ENCODE data around the gene IFNL3.
A peak's percentile ranks its signal among the peaks of the same experiment; 100 is the strongest.
"Not testable (repeated sequence)": the region's sequence is repeated elsewhere in the genome, so short reads cannot be mapped to it uniquely, and the experiment has no call there.

The IFNL3 gene

DNA sequence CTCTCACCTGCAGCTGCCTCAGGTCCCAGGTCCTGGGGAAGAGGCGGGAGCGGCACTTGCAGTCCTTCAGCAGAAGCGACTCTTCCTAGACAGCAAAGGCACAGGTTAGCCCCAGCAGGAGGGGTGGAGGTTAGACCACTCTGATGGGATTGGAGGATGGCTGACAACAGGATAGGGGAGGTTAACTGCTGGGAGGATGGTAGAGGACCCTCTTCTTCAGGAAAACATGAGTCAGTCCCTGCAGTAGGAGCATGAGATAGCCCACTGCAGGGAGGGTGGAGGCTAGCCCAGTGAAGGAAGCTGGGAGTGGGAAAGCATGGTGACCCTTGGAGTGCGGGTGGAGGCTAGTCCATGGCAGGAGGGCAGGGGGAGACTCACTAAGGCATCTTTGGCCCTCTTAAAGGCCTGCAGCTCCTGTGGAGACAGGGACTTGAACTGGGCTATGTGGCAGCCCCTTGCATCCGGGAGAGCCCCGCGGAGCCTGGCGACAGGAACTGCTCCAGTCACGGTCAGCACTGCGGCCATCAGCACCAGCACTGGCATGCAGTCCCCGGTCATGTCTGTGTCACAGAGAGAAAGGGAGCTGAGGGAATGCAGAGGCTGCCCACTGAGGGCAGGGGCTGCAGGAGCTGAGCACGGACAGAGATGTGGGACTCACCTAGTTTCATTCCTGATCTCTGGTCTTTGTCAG, at the start of gene IFNL3:
Gene IFNL3 (minus strand): TSS at position 597 of the 691 bp plus-strand sequence. CDS start 39 bp downstream, at position 558.
- not testable (repeated sequence) for DNase-seq (ENCODE audit: low read depth)

GRCh38 chr19:39293394-39293793, 48.6 kb upstream of the IFNL3 start:
- no peak for DNase-seq (ENCODE audit: low read depth)

DNA sequence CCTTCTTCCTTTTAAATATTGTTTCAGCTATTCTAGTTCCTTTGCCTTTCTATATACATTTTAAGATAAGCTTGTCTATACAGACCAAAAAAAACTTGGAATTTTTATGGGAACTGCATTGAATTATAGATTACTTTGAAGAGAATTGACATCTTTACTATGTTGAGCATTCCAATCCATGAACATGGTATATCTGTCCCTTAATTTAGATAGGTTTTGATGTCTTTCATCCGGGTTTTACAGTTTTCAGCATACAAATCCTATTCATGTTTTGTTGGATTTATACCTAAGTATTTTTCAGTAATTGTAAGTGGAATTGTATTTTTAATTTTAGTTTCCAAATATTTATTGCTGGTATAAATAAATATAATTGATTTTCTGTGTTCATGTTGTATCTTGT, 39.2 kb upstream of the IFNL3 start:
- no peak for DNase-seq (ENCODE audit: low read depth)

DNA sequence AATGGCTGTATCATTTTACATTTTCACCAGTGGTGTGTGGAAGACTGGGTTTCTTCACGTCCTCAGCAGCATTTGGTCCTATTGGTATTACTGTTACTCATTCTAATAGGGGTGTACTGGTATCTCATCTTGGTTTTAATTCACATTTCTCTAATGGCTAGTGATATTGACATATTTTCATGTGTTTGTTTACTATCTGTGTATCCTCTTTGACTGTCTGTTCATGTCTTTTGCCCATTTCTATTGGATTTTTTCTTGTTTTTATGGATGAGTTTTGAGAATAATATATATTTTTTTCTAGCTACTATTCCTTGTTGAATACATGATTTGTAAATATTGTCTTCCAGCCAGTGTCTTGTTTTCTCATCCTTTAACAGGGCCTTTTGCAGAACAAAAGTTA, 37.2 kb upstream of the IFNL3 start:
- DNase-seq (ENCODE audit: low read depth) = no peak

DNA sequence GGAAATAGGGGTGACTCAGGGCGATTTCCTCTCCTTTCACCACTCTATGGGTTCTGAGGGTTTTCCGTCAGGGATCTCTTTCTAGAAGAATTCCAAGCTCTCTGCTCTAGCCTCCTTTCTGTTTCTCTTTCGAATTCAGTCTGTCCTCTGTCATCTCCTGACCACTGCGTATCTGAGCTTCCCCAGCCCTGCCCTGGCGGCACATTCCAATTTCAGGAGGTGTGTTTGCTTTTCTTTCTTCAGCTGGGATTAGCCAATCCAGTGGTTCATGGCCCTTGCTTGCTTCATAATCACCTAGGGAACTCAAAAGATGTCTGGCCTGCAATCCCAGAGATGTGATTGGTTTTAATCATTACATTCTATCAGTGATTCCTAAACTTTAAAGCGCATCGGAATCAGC, 32.8 kb upstream of the IFNL3 start:
- DNase-seq (ENCODE audit: low read depth) = peak; percentile 4

DNA sequence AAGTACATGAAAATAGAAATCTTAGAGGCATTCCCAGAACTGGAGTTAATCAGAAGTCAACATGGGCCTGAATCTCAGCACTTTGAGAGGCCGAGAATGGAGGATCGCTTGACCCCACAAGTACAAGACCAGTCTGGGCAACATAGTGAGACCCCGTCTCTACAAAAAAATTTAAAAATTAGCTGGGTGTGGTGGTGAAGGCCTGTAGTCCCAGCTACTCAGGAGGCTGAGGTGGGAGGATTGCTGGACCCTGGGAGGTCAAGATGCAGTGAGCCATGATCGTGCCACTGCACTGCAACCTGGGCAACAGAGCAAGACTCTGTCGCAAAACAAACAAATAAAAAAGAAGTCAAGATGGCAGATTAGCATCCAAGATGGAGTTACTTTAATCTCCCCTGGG, 31.9 kb upstream of the IFNL3 start:
- no peak for DNase-seq (ENCODE audit: low read depth)

DNA sequence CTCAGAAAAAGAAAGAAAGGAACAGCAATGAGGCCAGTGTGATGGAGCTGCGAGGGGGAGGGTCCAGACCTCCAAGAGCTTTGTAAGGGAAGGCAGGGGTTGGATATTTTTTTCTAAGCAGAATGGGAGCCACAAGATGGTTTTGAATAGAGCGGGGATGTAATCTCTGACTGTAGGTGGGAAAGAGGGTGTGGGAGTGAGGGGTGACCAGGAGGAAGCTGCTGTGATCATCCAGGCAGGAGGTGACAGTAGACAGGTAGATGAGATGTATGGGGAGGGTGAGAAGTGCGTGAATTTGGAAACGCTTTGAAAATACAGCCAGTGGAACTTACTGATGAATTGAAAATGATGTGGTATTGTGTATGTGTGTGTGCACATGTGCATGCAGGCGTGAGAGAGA, 30.8 kb upstream of the IFNL3 start:
- DNase-seq (ENCODE audit: low read depth) = no peak

- DNase-seq (ENCODE audit: low read depth) = not testable (repeated sequence)
These were observed 29.1 kb upstream of the IFNL3 start for GRCh38 chr19:39273859-39274258.

- DNase-seq (ENCODE audit: low read depth) = peak; percentile 30
These were observed 25.4 kb upstream of the IFNL3 start for GRCh38 chr19:39270036-39270871.

DNA sequence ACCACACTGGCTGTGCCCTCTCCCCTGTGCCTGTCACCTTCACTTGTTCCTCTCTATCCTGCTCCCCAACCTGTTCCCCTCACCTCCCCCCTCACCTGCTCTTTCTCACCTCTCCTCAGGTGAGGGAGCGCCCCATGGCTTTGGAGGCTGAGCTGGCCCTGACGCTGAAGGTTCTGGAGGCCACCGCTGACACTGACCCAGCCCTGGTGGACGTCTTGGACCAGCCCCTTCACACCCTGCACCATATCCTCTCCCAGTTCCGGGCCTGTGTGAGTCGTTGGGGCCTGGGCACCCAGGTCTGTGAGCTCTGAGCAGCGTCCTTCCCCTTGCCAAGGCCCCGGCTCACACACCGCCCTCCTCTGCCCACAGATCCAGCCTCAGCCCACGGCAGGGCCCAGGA, 24.6 kb upstream of the IFNL3 start:
- not testable (repeated sequence) for DNase-seq (ENCODE audit: low read depth)

- DNase-seq (ENCODE audit: low read depth) = not testable (repeated sequence)
These were observed 23.9 kb upstream of the IFNL3 start for GRCh38 chr19:39268531-39269223.

- not testable (repeated sequence) for DNase-seq (ENCODE audit: low read depth)
These were observed 23.3 kb upstream of the IFNL3 start, which contains the start of gene IFNL2 for GRCh38 chr19:39268085-39268484. Gene IFNL2 (plus strand): TSS chr19:39268396. CDS start chr19:39268569, 173 bp downstream.

DNA sequence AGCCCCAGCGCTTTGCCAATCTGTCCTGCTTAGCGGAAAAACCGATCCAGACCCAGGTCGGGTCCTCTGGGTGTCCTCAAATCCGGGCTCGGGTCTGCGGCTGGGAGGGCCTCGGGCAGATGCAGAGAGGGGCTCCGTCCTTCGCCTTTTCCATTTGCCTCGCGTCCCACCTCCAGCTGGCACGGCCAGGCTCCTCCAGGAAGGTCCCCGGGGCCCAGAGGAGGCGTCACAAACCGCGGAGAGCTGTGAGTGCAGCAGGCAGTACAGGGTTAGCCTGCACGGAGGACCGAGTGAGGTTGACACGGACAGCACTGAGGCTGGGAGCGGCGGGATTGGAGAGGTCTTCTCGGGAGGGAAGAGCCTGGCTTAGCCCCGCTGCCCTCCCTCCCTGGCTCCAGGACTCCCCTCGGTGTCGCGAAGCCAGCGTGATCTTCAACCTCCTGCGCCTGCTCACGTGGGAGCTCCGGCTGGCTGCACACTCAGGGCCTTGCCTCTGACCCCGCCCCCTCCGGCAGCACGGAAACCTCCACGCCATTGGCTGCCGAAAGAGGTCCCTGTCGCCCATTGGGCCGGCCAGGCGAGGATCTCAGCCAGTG, 20.6 kb upstream of the IFNL3 start:
- DNase-seq (ENCODE audit: low read depth) = no peak

DNA sequence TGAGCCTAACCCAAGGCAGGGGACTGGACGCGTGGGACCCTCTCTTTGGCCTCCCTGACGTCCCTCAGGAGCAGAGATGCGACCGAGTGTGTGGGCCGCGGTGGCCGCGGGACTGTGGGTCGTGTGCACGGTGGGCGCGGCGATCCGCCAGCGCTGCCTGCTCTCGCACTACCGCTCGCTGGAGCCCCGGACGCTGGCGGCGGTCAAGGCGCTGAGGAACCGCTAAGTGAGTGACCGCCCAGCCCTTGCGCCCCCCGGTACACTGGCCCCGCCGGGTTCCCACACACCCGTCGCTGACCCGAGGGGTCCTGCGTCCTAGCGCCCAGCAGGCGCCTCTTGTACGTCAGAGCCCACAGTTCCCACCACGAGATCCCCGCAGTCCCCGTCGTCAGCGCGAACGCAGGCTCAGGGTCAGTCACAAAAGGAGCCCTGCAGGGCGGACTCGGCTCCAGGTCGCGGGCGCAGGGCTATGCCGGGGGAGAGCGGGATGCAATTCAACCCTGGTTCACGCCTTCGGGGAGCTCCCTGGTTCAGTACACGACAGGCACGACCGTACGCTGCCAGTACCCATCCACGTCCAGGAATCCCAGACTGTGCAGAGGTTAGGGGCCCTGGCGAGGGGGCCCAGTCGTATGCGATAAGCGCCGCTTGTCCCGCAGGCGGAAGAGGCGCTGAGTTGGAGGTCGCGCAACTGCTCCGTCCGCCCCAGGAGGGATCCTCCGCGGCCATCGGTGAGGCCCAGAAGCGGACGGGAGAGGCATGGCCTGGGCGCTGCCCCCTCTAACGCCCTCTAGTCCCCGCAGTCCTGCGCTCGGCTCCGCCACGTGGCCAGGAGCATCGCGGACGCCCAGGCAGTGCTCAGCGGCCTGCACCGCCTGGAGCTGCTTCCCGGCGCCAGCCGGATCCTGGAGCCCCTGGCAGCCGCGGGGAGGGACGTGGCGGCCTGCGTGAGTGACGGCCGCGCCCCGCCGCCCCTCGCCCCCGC, 19.8 kb upstream of the IFNL3 start:
- no peak for DNase-seq (ENCODE audit: low read depth)

DNA sequence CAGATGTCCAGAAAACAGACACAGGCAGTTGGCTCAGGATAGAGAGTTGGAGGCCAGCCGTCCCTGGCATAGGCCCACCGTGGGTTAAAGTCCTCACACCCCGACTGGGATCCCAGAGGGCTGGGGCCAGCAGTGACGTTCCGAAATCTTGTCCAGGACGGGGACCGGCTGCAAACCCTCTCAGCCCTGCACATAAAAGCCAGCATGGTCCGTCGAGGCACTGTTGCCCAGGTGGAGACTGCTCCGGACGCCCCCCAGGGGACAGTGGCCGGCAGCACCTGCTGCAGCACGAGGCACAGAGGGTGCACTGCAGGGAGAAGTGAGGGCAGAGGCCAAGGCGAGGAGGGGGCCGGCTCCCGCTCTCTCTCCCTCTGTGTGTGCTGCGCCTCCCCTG, 19.1 kb upstream of the IFNL3 start:
- DNase-seq (ENCODE audit: low read depth) = no peak

- no peak for DNase-seq (ENCODE audit: low read depth)
These were observed 17.7 kb upstream of the IFNL3 start for GRCh38 chr19:39262496-39262895.

DNA sequence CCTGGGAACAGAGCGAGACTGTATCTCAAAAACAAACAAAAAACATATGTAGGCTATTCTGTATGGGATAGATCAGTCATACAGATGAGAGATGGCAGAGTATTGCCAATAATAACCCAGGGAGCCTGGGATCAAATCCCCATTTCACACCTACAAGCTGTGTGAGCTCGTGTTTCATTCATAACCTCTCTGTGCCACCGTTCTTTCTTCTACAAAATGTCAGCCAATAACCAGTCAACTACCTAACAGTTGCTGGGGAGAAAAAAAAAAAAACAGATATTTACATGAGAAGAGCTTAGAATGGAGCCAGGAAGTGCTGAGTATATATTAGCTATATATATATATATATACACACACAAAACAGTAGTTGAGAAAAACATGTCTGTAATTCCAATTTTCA, 16.9 kb upstream of the IFNL3 start:
- DNase-seq (ENCODE audit: low read depth) = no peak

GRCh38 chr19:39257227-39257626, 12.4 kb upstream of the IFNL3 start:
- DNase-seq (ENCODE audit: low read depth) = no peak

- DNase-seq (ENCODE audit: low read depth) = no peak
These were observed 9.9 kb upstream of the IFNL3 start for GRCh38 chr19:39254531-39255345.

All from EH (cell line).